ENCODE results near the gene SVOPL. TPM values are rescaled to one million over a fixed set of nuclear protein-coding genes. Genes with fewer than 3 reads are reported as not detected.
"Not testable (repeated sequence)": the region's sequence is repeated elsewhere in the genome, so short reads cannot be mapped to it uniquely, and the experiment has no call there.

The SVOPL gene
- total RNA-seq, 1 donor from 2014 or later, result under 0.01 TPM

DNA sequence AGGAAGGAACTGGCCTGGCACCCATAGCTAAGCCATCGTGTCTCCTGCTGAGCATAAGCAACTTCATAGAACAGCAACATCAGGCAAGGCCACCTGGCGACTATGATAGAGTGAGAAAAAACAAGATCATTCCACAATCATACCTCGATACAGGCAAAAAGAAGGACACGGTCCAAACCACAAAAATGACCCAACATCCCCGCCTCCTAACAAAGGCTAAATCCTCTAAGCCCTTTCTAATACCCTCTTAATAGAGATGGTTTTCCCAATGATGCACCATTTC, 40.2 kb upstream of the SVOPL start:
- no peak for FAIRE-seq
- no peaks in the 10 kb centered on the region for H3K27me3 ChIP-seq (ENCODE audit: control insufficient read depth, insufficient read depth, low read length)
- DNase-seq (ENCODE audit: low read depth), result no peak
- H3K4me3 ChIP-seq (ENCODE audit: low read depth, low read length), result no peak overlapping the region
- no peaks in the 10 kb centered on the region for H3K36me3 ChIP-seq (ENCODE audit: control insufficient read depth, insufficient read depth, low read length)
- no peak for TF ChIP-seq CTCF (IDR thresholded peaks at IDR 0.05; ENCODE audit: insufficient read depth, low read length, severe bottlenecking)

DNA sequence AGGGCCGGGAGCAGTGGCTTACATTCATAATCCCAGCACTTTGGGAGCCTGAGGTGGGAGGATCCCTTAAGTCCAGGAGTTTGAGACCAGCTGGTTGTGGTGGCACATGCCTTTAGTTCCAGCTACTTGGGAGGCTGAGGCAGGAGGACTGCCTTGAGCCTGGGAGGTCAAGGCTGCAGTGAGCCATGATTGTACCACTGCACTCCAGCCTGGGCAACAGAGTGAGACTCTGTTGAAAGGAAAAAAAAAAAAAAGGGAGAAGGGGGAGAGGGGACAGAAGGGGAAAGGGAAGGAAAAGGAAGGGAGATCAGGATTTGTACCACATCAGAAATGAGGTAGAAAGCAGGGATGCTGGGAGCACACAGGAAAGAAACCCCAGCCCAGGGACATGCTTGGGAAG, 38.7 kb upstream of the SVOPL start:
- DNase-seq (ENCODE audit: low read depth) (no peak), FAIRE-seq (no peak)
- no peaks in the 10 kb centered on the region for H3K36me3 ChIP-seq (ENCODE audit: control insufficient read depth, insufficient read depth, low read length)
- no peak overlapping the region for H3K4me3 ChIP-seq (ENCODE audit: low read depth, low read length)
- no peak for TF ChIP-seq CTCF (IDR thresholded peaks at IDR 0.05; ENCODE audit: insufficient read depth, low read length, severe bottlenecking)
- no peaks in the 10 kb centered on the region for H3K27me3 ChIP-seq (ENCODE audit: control insufficient read depth, insufficient read depth, low read length)

- Histone ChIP-seq H3K4me3 (ENCODE audit: low read depth, low read length) (no peak overlapping the region), H3K36me3 (ENCODE audit: control insufficient read depth, insufficient read depth, low read length) (no peaks in the 10 kb centered on the region), H3K27me3 (ENCODE audit: control insufficient read depth, insufficient read depth, low read length) (no peaks in the 10 kb centered on the region)
- no peak for FAIRE-seq
- peak; percentile 93 for TF ChIP-seq CTCF (IDR thresholded peaks at IDR 0.05; ENCODE audit: insufficient read depth, low read length, severe bottlenecking)
- peak; percentile 75 for DNase-seq (ENCODE audit: low read depth)
These were observed 37.6 kb upstream of the SVOPL start for GRCh38 chr7:138738551-138739335.

GRCh38 chr7:138738114-138738513, 37.0 kb upstream of the SVOPL start:
- FAIRE-seq, result no peak
- Histone ChIP-seq H3K4me3 (ENCODE audit: low read depth, low read length) (no peak overlapping the region), H3K27me3 (ENCODE audit: control insufficient read depth, insufficient read depth, low read length) (no peaks in the 10 kb centered on the region), H3K36me3 (ENCODE audit: control insufficient read depth, insufficient read depth, low read length) (no peaks in the 10 kb centered on the region)
- TF ChIP-seq CTCF (IDR thresholded peaks at IDR 0.05; ENCODE audit: insufficient read depth, low read length, severe bottlenecking), result no peak
- DNase-seq (ENCODE audit: low read depth), result no peak

GRCh38 chr7:138735399-138735798, 34.2 kb upstream of the SVOPL start:
- no peak for TF ChIP-seq CTCF (IDR thresholded peaks at IDR 0.05; ENCODE audit: insufficient read depth, low read length, severe bottlenecking)
- Histone ChIP-seq H3K36me3 (ENCODE audit: control insufficient read depth, insufficient read depth, low read length) (no peaks in the 10 kb centered on the region), H3K4me3 (ENCODE audit: low read depth, low read length) (no peak overlapping the region), H3K27me3 (ENCODE audit: control insufficient read depth, insufficient read depth, low read length) (no peaks in the 10 kb centered on the region)
- FAIRE-seq (no peak), DNase-seq (ENCODE audit: low read depth) (no peak)

- not testable (repeated sequence) for H3K4me3 ChIP-seq (ENCODE audit: low read depth, low read length); H3K27me3 ChIP-seq (ENCODE audit: control insufficient read depth, insufficient read depth, low read length); DNase-seq (ENCODE audit: low read depth); H3K36me3 ChIP-seq (ENCODE audit: control insufficient read depth, insufficient read depth, low read length); FAIRE-seq
These were observed 30.6 kb upstream of the SVOPL start for GRCh38 chr7:138731733-138732132.
